WTC11 (cell line): ENCODE data around the gene CACNA1C. TPM values are rescaled to one million over a fixed set of nuclear protein-coding genes. Genes with fewer than 3 reads are reported as not detected.

Source experiments
- ATAC-seq: fragments of 200-7000 bp; cut with Tn5 transposase; 2 replicates; pipeline ENCODE4 v1.10.0; 2021; ENCODE audit warnings: mild to moderate bottlenecking, moderate library complexity
- CTCF ChIA-PET: fragments of 300-600 bp; sonication (Branson Sonifier 250); formaldehyde crosslinking; loops from one replicate; lab custom pipeline; 2021; ENCODE audit warnings: antibody characterized with exemption; lab: Charles Lee
- POLR2A ChIA-PET: fragments of 350-600 bp; sonication (Branson Sonifier 250); formaldehyde crosslinking; loops from one replicate; lab custom pipeline; 2021; ENCODE audit warnings: antibody characterized with exemption; lab: Charles Lee
- DNase-seq: peaks from one replicate; pipeline ENCODE4 v3.0.0; 2021; ENCODE audit warnings: low spot score
- H3K27ac Mint-ChIP-seq: 2 replicates; pipeline ENCODE4 v1.8.0; 2021; ENCODE audit warnings: mixed read lengths
- H3K27me3 Mint-ChIP-seq: 2 replicates; pipeline ENCODE4 v1.8.0; 2021; ENCODE audit warnings: low read depth, mild to moderate bottlenecking, moderate library complexity, mixed read lengths
- H3K36me3 Mint-ChIP-seq: 2 replicates; pipeline ENCODE4 v1.8.0; 2021; ENCODE audit warnings: mixed read lengths
- H3K4me1 Mint-ChIP-seq: 2 replicates; pipeline ENCODE4 v1.8.0; 2022; ENCODE audit warnings: mixed read lengths
- H3K4me3 Mint-ChIP-seq: 2 replicates; pipeline ENCODE4 v1.8.0; 2021; ENCODE audit warnings: mild to moderate bottlenecking, moderate library complexity, mixed read lengths
- H3K9me3 Mint-ChIP-seq: 2 replicates; pipeline ENCODE4 v1.8.0; 2021; ENCODE audit warnings: mixed read lengths
- CREB1 ChIP-seq: sonication (generic); formaldehyde crosslinking; IDR thresholded peaks from 2 replicates; pipeline ENCODE4 v1.8.0; 2023; ENCODE audit warnings: mild to moderate bottlenecking, missing genetic modification reagents
- CREM ChIP-seq: sonication (generic); formaldehyde crosslinking; IDR thresholded peaks from 2 replicates; pipeline ENCODE4 v1.8.1; 2022; ENCODE audit warnings: mild to moderate bottlenecking, missing genetic modification reagents, moderate library complexity
- FOXP1 ChIP-seq: sonication (generic); formaldehyde crosslinking; IDR thresholded peaks from 2 replicates; pipeline ENCODE4 v1.8.0; 2022; ENCODE audit warnings: missing genetic modification reagents, mild to moderate bottlenecking, moderate library complexity, borderline replicate concordance
- JAZF1 ChIP-seq: fragments of 250-450 bp; sonication (Bioruptor Pico); IDR thresholded peaks from 2 replicates; pipeline ENCODE4 v1.9.0; 2021; ENCODE audit warnings: moderate library complexity, mild to moderate bottlenecking, inconsistent platforms
- RELA ChIP-seq: sonication (generic); formaldehyde crosslinking; IDR thresholded peaks from 2 replicates; pipeline ENCODE4 v1.8.1; 2022; ENCODE audit warnings: missing genetic modification reagents, mild to moderate bottlenecking, borderline replicate concordance
- ZNF232 ChIP-seq: sonication (generic); formaldehyde crosslinking; IDR thresholded peaks from 2 replicates; pipeline ENCODE4 v1.8.0; 2022; ENCODE audit warnings: mild to moderate bottlenecking, missing genetic modification reagents
- ZNF263 ChIP-seq: sonication (generic); formaldehyde crosslinking; IDR thresholded peaks from 2 replicates; pipeline ENCODE4 v1.8.1; 2022; ENCODE audit warnings: low read depth, mild to moderate bottlenecking, moderate library complexity, missing genetic modification reagents
- ZNF416 ChIP-seq: fragments of 250-450 bp; sonication (Bioruptor Pico); IDR thresholded peaks from 2 replicates; pipeline ENCODE4 v1.9.0; 2021; ENCODE audit warnings: mild to moderate bottlenecking, inconsistent platforms
- total RNA-seq: library from RNA; stranded (reverse); gene quantifications from 3 replicates; pipeline ENCODE4 v1.2.3, GENCODE V29; 2021
- TF ChIP-seq, protein P1 (sequence below): sonication (generic); formaldehyde crosslinking; IDR thresholded peaks from 2 replicates; pipeline ENCODE4 v1.8.1; 2023; ENCODE audit warnings: mild to moderate bottlenecking, missing genetic modification reagents, moderate library complexity
- TF ChIP-seq, protein P2 (sequence below): sonication (generic); formaldehyde crosslinking; IDR thresholded peaks from 2 replicates; pipeline ENCODE4 v1.8.1; 2022; ENCODE audit warnings: low read depth, mild to moderate bottlenecking, moderate library complexity, missing genetic modification reagents, borderline replicate concordance
- TF ChIP-seq, protein P3 (sequence below): fragments of 250-450 bp; sonication (Bioruptor Pico); IDR thresholded peaks from 2 replicates; pipeline ENCODE4 v1.9.0; 2021; ENCODE audit warnings: mild to moderate bottlenecking
- TF ChIP-seq, protein P4 (sequence below): fragments of 250-450 bp; sonication (Bioruptor Pico); IDR thresholded peaks from 2 replicates; pipeline ENCODE4 v1.9.0; 2021; ENCODE audit warnings: mild to moderate bottlenecking
- TF ChIP-seq, protein P5 (sequence below): sonication (generic); formaldehyde crosslinking; conservative IDR thresholded peaks from 2 replicates; pipeline ENCODE4 v1.8.1; 2022; ENCODE audit warnings: mild to moderate bottlenecking, missing genetic modification reagents
- TF ChIP-seq, protein P6 (sequence below): sonication (generic); formaldehyde crosslinking; IDR thresholded peaks from 2 replicates; pipeline ENCODE4 v1.8.0; 2023; ENCODE audit warnings: missing genetic modification reagents
- TF ChIP-seq, protein P7 (sequence below): fragments of 200-600 bp; IDR thresholded peaks from 2 replicates; pipeline ENCODE4 v1.8.0; 2022; ENCODE audit warnings: antibody characterized with exemption

The CACNA1C gene
- total RNA-seq, 1 experiment from 2014 or later, result 1.7 TPM

DNA sequence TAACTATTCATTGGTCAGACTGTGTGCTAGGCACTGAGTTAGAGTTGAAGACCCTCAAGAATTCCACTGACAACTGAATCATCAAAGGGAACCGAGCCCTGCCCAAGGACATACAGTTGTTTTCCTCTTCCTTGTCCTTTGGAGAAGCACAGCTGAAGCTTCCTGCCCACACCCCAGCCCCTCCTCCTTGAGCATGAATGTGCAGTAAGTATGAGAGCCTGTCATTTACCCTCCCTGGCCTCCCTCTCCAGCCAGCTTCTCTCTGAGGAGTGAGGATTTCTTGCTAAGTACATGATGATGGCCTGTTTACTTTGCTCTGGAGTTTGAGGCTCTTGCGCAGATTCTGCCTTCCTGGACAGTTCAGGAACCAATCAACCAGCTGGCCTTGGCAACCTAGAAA is 235.2 kb downstream of the CACNA1C start:
- DNase-seq (no peak), ATAC-seq (no peak)
- Mint-ChIP-seq H3K4me3 (no peak overlapping the region), H3K27me3 (peaks cover 3% of the 10 kb centered on the region; the same call in 1 of the 2 replicates), H3K9me3 (no peaks in the 10 kb centered on the region), H3K36me3 (no peaks in the 10 kb centered on the region), H3K27ac (no peak overlapping the region), H3K4me1 (peaks cover 71% of the 10 kb centered on the region)
- CTCF ChIA-PET, result interaction anchor here (0.9 to 12.7 kb wide), 8 partner anchors 15 to 353 kb away, joined by 3 to 169 read pairs (median 4); no protein-coding TSS in a partner anchor
- POLR2A ChIA-PET, result no interaction called here
- TF ChIP-seq, protein P1, sequence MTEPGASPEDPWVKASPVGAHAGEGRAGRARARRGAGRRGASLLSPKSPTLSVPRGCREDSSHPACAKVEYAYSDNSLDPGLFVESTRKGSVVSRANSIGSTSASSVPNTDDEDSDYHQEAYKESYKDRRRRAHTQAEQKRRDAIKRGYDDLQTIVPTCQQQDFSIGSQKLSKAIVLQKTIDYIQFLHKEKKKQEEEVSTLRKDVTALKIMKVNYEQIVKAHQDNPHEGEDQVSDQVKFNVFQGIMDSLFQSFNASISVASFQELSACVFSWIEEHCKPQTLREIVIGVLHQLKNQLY (CRISPR knock-in tag), result no peak
- no peak for TF ChIP-seq ZNF232
- no peak for TF ChIP-seq ZNF416 (CRISPR knock-in tag)
- no peak for TF ChIP-seq JAZF1 (CRISPR knock-in tag)
- no peak for TF ChIP-seq FOXP1 (CRISPR knock-in tag)
- TF ChIP-seq RELA (CRISPR knock-in tag), result no peak
- TF ChIP-seq CREB1 (CRISPR knock-in tag), result no peak
- TF ChIP-seq, protein P2, sequence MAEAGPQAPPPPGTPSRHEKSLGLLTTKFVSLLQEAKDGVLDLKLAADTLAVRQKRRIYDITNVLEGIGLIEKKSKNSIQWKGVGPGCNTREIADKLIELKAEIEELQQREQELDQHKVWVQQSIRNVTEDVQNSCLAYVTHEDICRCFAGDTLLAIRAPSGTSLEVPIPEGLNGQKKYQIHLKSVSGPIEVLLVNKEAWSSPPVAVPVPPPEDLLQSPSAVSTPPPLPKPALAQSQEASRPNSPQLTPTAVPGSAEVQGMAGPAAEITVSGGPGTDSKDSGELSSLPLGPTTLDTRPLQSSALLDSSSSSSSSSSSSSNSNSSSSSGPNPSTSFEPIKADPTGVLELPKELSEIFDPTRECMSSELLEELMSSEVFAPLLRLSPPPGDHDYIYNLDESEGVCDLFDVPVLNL (CRISPR knock-in tag), result no peak
- no peak for TF ChIP-seq ZNF263
- no peak for TF ChIP-seq CREM (CRISPR knock-in tag)

DNA sequence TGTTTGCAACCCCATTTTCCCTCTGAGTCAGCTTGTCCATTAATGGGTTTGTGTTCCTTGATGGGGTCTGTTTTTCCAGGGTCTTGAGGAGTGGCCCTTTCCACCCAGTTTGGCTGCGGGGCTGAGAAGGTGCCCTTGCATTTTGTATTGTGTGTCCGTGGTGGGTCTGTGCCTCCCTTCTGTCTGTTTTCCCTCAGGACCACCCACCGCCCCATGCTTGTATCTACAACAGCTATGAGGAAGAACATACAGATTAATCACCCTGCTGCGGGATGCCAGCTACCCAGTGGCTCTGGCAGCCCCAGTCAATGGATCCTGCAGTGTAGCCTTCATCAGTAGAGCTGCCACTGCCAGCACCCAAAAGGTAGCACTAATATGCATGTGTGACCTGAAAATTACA is 235.7 kb downstream of the CACNA1C start:
- peaks cover 70% of the 10 kb centered on the region for H3K4me1 Mint-ChIP-seq
- H3K36me3 Mint-ChIP-seq, result no peaks in the 10 kb centered on the region
- no peak for DNase-seq
- no peak overlapping the region for H3K4me3 Mint-ChIP-seq
- no peak overlapping the region for H3K27ac Mint-ChIP-seq
- POLR2A ChIA-PET, result interaction anchor here (0.5 kb wide), 1 partner anchor 39 kb away, joined by 4 read pairs; no protein-coding TSS in a partner anchor
- peaks cover 3% of the 10 kb centered on the region; the same call in 1 of the 2 replicates for H3K27me3 Mint-ChIP-seq
- TF ChIP-seq, protein P3, sequence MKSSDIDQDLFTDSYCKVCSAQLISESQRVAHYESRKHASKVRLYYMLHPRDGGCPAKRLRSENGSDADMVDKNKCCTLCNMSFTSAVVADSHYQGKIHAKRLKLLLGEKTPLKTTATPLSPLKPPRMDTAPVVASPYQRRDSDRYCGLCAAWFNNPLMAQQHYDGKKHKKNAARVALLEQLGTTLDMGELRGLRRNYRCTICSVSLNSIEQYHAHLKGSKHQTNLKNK (CRISPR knock-in tag), result no peak
- TF ChIP-seq, protein P4, sequence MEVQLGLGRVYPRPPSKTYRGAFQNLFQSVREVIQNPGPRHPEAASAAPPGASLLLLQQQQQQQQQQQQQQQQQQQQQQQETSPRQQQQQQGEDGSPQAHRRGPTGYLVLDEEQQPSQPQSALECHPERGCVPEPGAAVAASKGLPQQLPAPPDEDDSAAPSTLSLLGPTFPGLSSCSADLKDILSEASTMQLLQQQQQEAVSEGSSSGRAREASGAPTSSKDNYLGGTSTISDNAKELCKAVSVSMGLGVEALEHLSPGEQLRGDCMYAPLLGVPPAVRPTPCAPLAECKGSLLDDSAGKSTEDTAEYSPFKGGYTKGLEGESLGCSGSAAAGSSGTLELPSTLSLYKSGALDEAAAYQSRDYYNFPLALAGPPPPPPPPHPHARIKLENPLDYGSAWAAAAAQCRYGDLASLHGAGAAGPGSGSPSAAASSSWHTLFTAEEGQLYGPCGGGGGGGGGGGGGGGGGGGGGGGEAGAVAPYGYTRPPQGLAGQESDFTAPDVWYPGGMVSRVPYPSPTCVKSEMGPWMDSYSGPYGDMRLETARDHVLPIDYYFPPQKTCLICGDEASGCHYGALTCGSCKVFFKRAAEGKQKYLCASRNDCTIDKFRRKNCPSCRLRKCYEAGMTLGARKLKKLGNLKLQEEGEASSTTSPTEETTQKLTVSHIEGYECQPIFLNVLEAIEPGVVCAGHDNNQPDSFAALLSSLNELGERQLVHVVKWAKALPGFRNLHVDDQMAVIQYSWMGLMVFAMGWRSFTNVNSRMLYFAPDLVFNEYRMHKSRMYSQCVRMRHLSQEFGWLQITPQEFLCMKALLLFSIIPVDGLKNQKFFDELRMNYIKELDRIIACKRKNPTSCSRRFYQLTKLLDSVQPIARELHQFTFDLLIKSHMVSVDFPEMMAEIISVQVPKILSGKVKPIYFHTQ, result no peak
- TF ChIP-seq, protein P5, sequence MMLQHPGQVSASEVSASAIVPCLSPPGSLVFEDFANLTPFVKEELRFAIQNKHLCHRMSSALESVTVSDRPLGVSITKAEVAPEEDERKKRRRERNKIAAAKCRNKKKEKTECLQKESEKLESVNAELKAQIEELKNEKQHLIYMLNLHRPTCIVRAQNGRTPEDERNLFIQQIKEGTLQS (CRISPR knock-in tag), result no peak
- TF ChIP-seq, protein P6, sequence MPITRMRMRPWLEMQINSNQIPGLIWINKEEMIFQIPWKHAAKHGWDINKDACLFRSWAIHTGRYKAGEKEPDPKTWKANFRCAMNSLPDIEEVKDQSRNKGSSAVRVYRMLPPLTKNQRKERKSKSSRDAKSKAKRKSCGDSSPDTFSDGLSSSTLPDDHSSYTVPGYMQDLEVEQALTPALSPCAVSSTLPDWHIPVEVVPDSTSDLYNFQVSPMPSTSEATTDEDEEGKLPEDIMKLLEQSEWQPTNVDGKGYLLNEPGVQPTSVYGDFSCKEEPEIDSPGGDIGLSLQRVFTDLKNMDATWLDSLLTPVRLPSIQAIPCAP (CRISPR knock-in tag), result no peak
- TF ChIP-seq, protein P7, sequence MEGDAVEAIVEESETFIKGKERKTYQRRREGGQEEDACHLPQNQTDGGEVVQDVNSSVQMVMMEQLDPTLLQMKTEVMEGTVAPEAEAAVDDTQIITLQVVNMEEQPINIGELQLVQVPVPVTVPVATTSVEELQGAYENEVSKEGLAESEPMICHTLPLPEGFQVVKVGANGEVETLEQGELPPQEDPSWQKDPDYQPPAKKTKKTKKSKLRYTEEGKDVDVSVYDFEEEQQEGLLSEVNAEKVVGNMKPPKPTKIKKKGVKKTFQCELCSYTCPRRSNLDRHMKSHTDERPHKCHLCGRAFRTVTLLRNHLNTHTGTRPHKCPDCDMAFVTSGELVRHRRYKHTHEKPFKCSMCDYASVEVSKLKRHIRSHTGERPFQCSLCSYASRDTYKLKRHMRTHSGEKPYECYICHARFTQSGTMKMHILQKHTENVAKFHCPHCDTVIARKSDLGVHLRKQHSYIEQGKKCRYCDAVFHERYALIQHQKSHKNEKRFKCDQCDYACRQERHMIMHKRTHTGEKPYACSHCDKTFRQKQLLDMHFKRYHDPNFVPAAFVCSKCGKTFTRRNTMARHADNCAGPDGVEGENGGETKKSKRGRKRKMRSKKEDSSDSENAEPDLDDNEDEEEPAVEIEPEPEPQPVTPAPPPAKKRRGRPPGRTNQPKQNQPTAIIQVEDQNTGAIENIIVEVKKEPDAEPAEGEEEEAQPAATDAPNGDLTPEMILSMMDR, result no peak
- CTCF ChIA-PET, result interaction anchor here (1.4 to 12.7 kb wide), 6 partner anchors 15 to 353 kb away, joined by 3 to 169 read pairs (median 4); no protein-coding TSS in a partner anchor
- H3K9me3 Mint-ChIP-seq, result no peaks in the 10 kb centered on the region
- no peak for ATAC-seq
